Mesendoderm (in vitro differentiated cells): ENCODE data around the gene RTN3.

Source experiments
- DNase-seq: peaks from one replicate; pipeline ENCODE4 v3.0.0; 2013
- H2AK5ac ChIP-seq: 2 replicates; pipeline ENCODE4 v1.6.1; 2013; ENCODE audit warnings: low read length, inconsistent platforms
- H2BK120ac ChIP-seq: 2 replicates; pipeline ENCODE4 v1.6.1; 2013; ENCODE audit warnings: low read depth, mild to moderate bottlenecking, low read length, moderate library complexity, mixed read lengths
- H2BK15ac ChIP-seq: replicated peaks from 2 replicates; pipeline ENCODE4 v1.6.1; 2013; ENCODE audit warnings: low read depth, mild to moderate bottlenecking, moderate library complexity
- H2BK5ac ChIP-seq: 2 replicates; pipeline ENCODE4 v1.6.1; 2013; ENCODE audit warnings: low read length, inconsistent platforms
- H3K18ac ChIP-seq: 2 replicates; pipeline ENCODE4 v1.6.1; 2013; ENCODE audit warnings: mild to moderate bottlenecking, low read length, mixed read lengths
- H3K23ac ChIP-seq: one replicate; pipeline ENCODE4 v1.6.1; 2013; ENCODE audit warnings: low read length
- H3K27ac ChIP-seq: 2 replicates; pipeline ENCODE4 v1.5.1; 2013; ENCODE audit warnings: low read depth, mild to moderate bottlenecking, inconsistent platforms, low read length, moderate library complexity
- H3K27me3 ChIP-seq: 2 replicates; pipeline ENCODE4 v1.6.1; 2013; ENCODE audit warnings: low read length, control low read depth, mild to moderate bottlenecking, inconsistent platforms; ENCODE audit not compliant: insufficient read depth, poor library complexity
- H3K36me3 ChIP-seq: 2 replicates; pipeline ENCODE4 v1.6.1; 2013; ENCODE audit warnings: low read length, inconsistent platforms; ENCODE audit not compliant: control insufficient read depth, insufficient read depth
- H3K4ac ChIP-seq: one replicate; pipeline ENCODE4 v1.6.1; 2013; ENCODE audit warnings: low read depth, mild to moderate bottlenecking, low read length, moderate library complexity
- H3K4me1 ChIP-seq: 2 replicates; pipeline ENCODE4 v1.6.1; 2013; ENCODE audit warnings: low read depth, low read length, inconsistent platforms; ENCODE audit not compliant: control insufficient read depth
- H3K4me2 ChIP-seq: 2 replicates; pipeline ENCODE4 v1.6.1; 2013; ENCODE audit warnings: low read length
- H3K4me3 ChIP-seq: 2 replicates; pipeline ENCODE4 v1.5.1; 2013; ENCODE audit warnings: mild to moderate bottlenecking, low read length
- H3K56ac ChIP-seq: one replicate; pipeline ENCODE4 v1.6.1; 2013; ENCODE audit warnings: low read length
- H3K79me1 ChIP-seq: 2 replicates; pipeline ENCODE4 v1.6.1; 2013; ENCODE audit warnings: low read length, inconsistent platforms
- H3K79me2 ChIP-seq: 2 replicates; pipeline ENCODE4 v1.6.1; 2013; ENCODE audit warnings: mild to moderate bottlenecking, low read length; ENCODE audit not compliant: control insufficient read depth, insufficient read depth
- H3K9ac ChIP-seq: 2 replicates; pipeline ENCODE4 v1.6.1; 2013; ENCODE audit warnings: low read length, inconsistent platforms
- H4K5ac ChIP-seq: one replicate; pipeline ENCODE4 v1.6.1; 2013; ENCODE audit warnings: low read length
- H4K8ac ChIP-seq: one replicate; pipeline ENCODE4 v1.6.1; 2013; ENCODE audit warnings: low read depth, mild to moderate bottlenecking, control low read depth, low read length, moderate library complexity
- WGBS: extraction: QIAGEN DNeasy Blood & Tissue Kit; methylation state at CpG from one replicate; pipeline ENCODE4 v1.1.7; 2013; ENCODE audit warnings: low lambda C conversion rate, missing lambda C conversion rate; ENCODE audit not compliant: insufficient coverage; ENCODE audit errors: extremely low coverage; 5-methylcytosine and 5-hydroxymethylcytosine counted together

The RTN3 gene

GRCh38 chr11:63670096-63670432 lies 11.2 kb upstream of the RTN3 start:
- Histone ChIP-seq H3K27ac (no peak overlapping the region), H3K23ac (no peak overlapping the region), H3K79me1 (peaks cover 2% of the 10 kb centered on the region), H2BK120ac (no peak overlapping the region), H3K79me2 (peaks cover 4% of the 10 kb centered on the region), H2AK5ac (no peak overlapping the region), H4K5ac (no peak overlapping the region), H3K9ac (no peak overlapping the region), H3K4ac (no peak overlapping the region), H3K27me3 (no peaks in the 10 kb centered on the region), H3K4me3 (no peak overlapping the region), H3K56ac (no peak overlapping the region), H2BK15ac (no peak overlapping the region), H3K18ac (no peak overlapping the region), H2BK5ac (no peak overlapping the region), H3K4me1 (no peaks in the 10 kb centered on the region), H3K36me3 (no peaks in the 10 kb centered on the region), H4K8ac (no peak overlapping the region), H3K4me2 (no peak overlapping the region)
- DNase-seq: no peak
- no CpG with 5 or more reads among the region's 7 CpGs for WGBS

- peak overlapping the region; percentile 72 for H3K4me2 ChIP-seq
- H2AK5ac ChIP-seq: no peak overlapping the region
- H3K27ac ChIP-seq: peak overlapping the region; percentile 3
- peak overlapping the region; percentile 98 for H3K18ac ChIP-seq
- H3K4ac ChIP-seq: peak overlapping the region; percentile 93
- no peak overlapping the region for H2BK15ac ChIP-seq
- H4K5ac ChIP-seq: no peak overlapping the region
- no peaks in the 10 kb centered on the region for H3K4me1 ChIP-seq
- H3K36me3 ChIP-seq: no peaks in the 10 kb centered on the region
- H2BK120ac ChIP-seq: peak overlapping the region; percentile 55
- H3K27me3 ChIP-seq: no peaks in the 10 kb centered on the region
- DNase-seq: peak; percentile 54
- peak overlapping the region; percentile 91 for H3K56ac ChIP-seq
- H2BK5ac ChIP-seq: no peak overlapping the region
- H3K23ac ChIP-seq: no peak overlapping the region
- H3K9ac ChIP-seq: peak overlapping the region; percentile 79
- peak overlapping the region; percentile 43 for H4K8ac ChIP-seq
- H3K79me1 ChIP-seq: peaks cover 2% of the 10 kb centered on the region
- no CpG with 5 or more reads among the region's 63 CpGs for WGBS
- peak overlapping the region; percentile 41 for H3K4me3 ChIP-seq
- H3K79me2 ChIP-seq: peaks cover 4% of the 10 kb centered on the region
These were observed 10.6 kb upstream of the RTN3 start for GRCh38 chr11:63670433-63671321.

GRCh38 chr11:63671322-63672155 lies 9.8 kb upstream of the RTN3 start, which contains the start of gene ATL3:
ATL3 (minus strand) TSS chr11:63671376; CDS start chr11:63671335, 41 bp downstream.
- H4K5ac ChIP-seq: no peak within 1 kb of the TSS
- no peaks in the 10 kb centered on the region for H3K4me1 ChIP-seq
- H2BK5ac ChIP-seq: no peak within 1 kb of the TSS
- H3K18ac ChIP-seq: peak within 1 kb of the TSS; percentile 98
- H3K4me2 ChIP-seq: peak within 1 kb of the TSS; percentile 72
- H3K36me3 ChIP-seq: no peaks in the 10 kb centered on the region
- no peaks in the 10 kb centered on the region for H3K27me3 ChIP-seq
- peak within 1 kb of the TSS; percentile 91 for H3K56ac ChIP-seq
- no peaks in the 10 kb centered on the region for H3K79me1 ChIP-seq
- H2BK120ac ChIP-seq: peak within 1 kb of the TSS; percentile 55
- no CpG with 5 or more reads among the region's 69 CpGs for WGBS
- peak within 1 kb of the TSS; percentile 41 for H3K4me3 ChIP-seq
- peak; percentile 99 for DNase-seq
- no peak within 1 kb of the TSS for H2AK5ac ChIP-seq
- peak within 1 kb of the TSS; percentile 79 for H3K9ac ChIP-seq
- H4K8ac ChIP-seq: peak within 1 kb of the TSS; percentile 43
- H3K79me2 ChIP-seq: peaks cover 2% of the 10 kb centered on the region
- H2BK15ac ChIP-seq: no peak within 1 kb of the TSS
- H3K4ac ChIP-seq: peak within 1 kb of the TSS; percentile 93
- H3K27ac ChIP-seq: peak within 1 kb of the TSS; percentile 3
- no peak within 1 kb of the TSS for H3K23ac ChIP-seq

GRCh38 chr11:63672156-63672463 lies 9.2 kb upstream of the RTN3 start:
- H3K27me3 ChIP-seq: no peaks in the 10 kb centered on the region
- DNase-seq: no peak
- no peaks in the 10 kb centered on the region for H3K4me1 ChIP-seq
- H4K5ac ChIP-seq: no peak overlapping the region
- H2BK120ac ChIP-seq: no peak overlapping the region
- no peak overlapping the region for H3K27ac ChIP-seq
- no peak overlapping the region for H2BK15ac ChIP-seq
- H2BK5ac ChIP-seq: no peak overlapping the region
- no CpG with 5 or more reads among the region's 16 CpGs for WGBS
- no peak overlapping the region for H3K18ac ChIP-seq
- H3K36me3 ChIP-seq: no peaks in the 10 kb centered on the region
- H3K4ac ChIP-seq: no peak overlapping the region
- no peak overlapping the region for H4K8ac ChIP-seq
- no peak overlapping the region for H3K4me3 ChIP-seq
- no peak overlapping the region for H3K23ac ChIP-seq
- H3K4me2 ChIP-seq: no peak overlapping the region
- no peak overlapping the region for H3K9ac ChIP-seq
- no peak overlapping the region for H2AK5ac ChIP-seq
- H3K79me2 ChIP-seq: no peaks in the 10 kb centered on the region
- no peaks in the 10 kb centered on the region for H3K79me1 ChIP-seq
- H3K56ac ChIP-seq: peak overlapping the region; percentile 70

- H4K8ac ChIP-seq: no peak overlapping the region
- no peak overlapping the region for H3K4ac ChIP-seq
- no peak overlapping the region for H2AK5ac ChIP-seq
- H3K4me1 ChIP-seq: no peaks in the 10 kb centered on the region
- H3K27ac ChIP-seq: no peak overlapping the region
- no peak overlapping the region for H3K18ac ChIP-seq
- H2BK120ac ChIP-seq: no peak overlapping the region
- H3K4me3 ChIP-seq: no peak overlapping the region
- no peaks in the 10 kb centered on the region for H3K79me1 ChIP-seq
- H3K4me2 ChIP-seq: no peak overlapping the region
- H3K79me2 ChIP-seq: no peaks in the 10 kb centered on the region
- no peak overlapping the region for H2BK15ac ChIP-seq
- H3K23ac ChIP-seq: no peak overlapping the region
- no peaks in the 10 kb centered on the region for H3K27me3 ChIP-seq
- H3K56ac ChIP-seq: no peak overlapping the region
- H3K9ac ChIP-seq: no peak overlapping the region
- WGBS: no CpG with 5 or more reads among the region's 1 CpG
- no peak overlapping the region for H2BK5ac ChIP-seq
- no peaks in the 10 kb centered on the region for H3K36me3 ChIP-seq
- H4K5ac ChIP-seq: no peak overlapping the region
- DNase-seq: no peak
These were observed 8.3 kb upstream of the RTN3 start for GRCh38 chr11:63672936-63673539.
